Colonic mucosa (tissue), 4 donors: ENCODE measurements around the gene ZNF234. TPM values are rescaled to one million over a fixed set of nuclear protein-coding genes. Genes with fewer than 3 reads are reported as not detected.
A peak's percentile ranks its signal among the peaks of the same experiment; 100 is the strongest.

Source experiments
- DNase-seq: peaks from one replicate; pipeline ENCODE4 v3.0.0-alpha.2; 2020
- H3K27ac ChIP-seq: fragments of 200-600 bp; one replicate; pipeline ENCODE4 v1.8.0; 2021
- H3K27me3 ChIP-seq: fragments of 200-600 bp; one replicate; pipeline ENCODE4 v1.8.0; 2021
- H3K36me3 ChIP-seq: fragments of 200-600 bp; one replicate; pipeline ENCODE4 v1.8.0; 2021
- H3K4me1 ChIP-seq: fragments of 200-600 bp; one replicate; pipeline ENCODE4 v1.8.0; 2021; ENCODE audit warnings: mild to moderate bottlenecking
- H3K4me3 ChIP-seq: fragments of 200-600 bp; one replicate; pipeline ENCODE4 v1.8.0; 2021
- H3K9ac ChIP-seq, 2 donors: one replicate each; pipeline ENCODE4 v1.7.0; 2013; ENCODE audit warnings: control low read depth in 2 of 2, low read depth in 2 of 2, low read length in 2 of 2
- H3K9me3 ChIP-seq: fragments of 200-600 bp; one replicate; pipeline ENCODE4 v1.8.0; 2021
- intact Hi-C: fragments of 100-400 bp; cut with DNase I; formaldehyde crosslinking; loops from one replicate; pipeline ENCODE4 v1.14.1; 2022
- total RNA-seq, 2 donors: library from RNA; stranded (reverse); fragmentation: NEBNext Ultra II Directional in 1 of 2; extraction: Animal tissue kit (Norgen Biotek cat#: 25700) in 1 of 2; gene quantifications; one replicate each; pipeline ENCODE4 v1.2.1, GENCODE V29; 2021
- TF ChIP-seq, protein P1 (sequence below): fragments of 200-600 bp; IDR thresholded peaks from one replicate; pipeline ENCODE4 v1.8.0; 2022; ENCODE audit warnings: antibody characterized with exemption, mild to moderate bottlenecking
- donor health status: healthy.
- donor health status: DM: no; HTN: no; CAD: no.
- donor health status: DM: no; HTN: no; CAD: no.

The ZNF234 gene
- total RNA-seq, 2 donors from 2014 or later, result 6.3 to 7.5 TPM

DNA sequence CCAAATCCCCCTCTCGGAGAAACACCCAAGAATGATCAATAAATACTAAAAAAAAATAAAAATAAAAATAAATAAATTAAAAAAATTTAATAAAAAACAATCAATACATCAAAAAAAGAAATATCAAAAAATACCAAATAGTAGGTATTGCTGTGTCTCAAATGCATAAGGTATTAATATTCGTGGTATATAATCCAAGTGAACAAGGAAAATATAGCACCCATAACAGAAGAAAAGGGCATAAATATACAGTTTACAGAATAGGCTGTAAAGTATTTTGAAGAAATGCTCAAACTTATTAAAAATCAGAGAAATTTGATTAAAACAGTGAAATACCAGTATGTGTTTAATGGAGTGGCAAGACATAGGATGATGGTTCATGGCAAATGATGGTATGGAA, 63.4 kb downstream of the ZNF234 start:
- H3K4me1 ChIP-seq, result no peaks in the 10 kb centered on the region
- no peak overlapping the region for H3K4me3 ChIP-seq
- DNase-seq, result no peak
- TF ChIP-seq, protein P1, sequence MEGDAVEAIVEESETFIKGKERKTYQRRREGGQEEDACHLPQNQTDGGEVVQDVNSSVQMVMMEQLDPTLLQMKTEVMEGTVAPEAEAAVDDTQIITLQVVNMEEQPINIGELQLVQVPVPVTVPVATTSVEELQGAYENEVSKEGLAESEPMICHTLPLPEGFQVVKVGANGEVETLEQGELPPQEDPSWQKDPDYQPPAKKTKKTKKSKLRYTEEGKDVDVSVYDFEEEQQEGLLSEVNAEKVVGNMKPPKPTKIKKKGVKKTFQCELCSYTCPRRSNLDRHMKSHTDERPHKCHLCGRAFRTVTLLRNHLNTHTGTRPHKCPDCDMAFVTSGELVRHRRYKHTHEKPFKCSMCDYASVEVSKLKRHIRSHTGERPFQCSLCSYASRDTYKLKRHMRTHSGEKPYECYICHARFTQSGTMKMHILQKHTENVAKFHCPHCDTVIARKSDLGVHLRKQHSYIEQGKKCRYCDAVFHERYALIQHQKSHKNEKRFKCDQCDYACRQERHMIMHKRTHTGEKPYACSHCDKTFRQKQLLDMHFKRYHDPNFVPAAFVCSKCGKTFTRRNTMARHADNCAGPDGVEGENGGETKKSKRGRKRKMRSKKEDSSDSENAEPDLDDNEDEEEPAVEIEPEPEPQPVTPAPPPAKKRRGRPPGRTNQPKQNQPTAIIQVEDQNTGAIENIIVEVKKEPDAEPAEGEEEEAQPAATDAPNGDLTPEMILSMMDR, result no peak
- no peak overlapping the region for H3K27ac ChIP-seq
- H3K9ac ChIP-seq, result no peak overlapping the region
- no peaks in the 10 kb centered on the region for H3K36me3 ChIP-seq
- no peaks in the 10 kb centered on the region for H3K9me3 ChIP-seq
- no peaks in the 10 kb centered on the region for H3K27me3 ChIP-seq
- intact Hi-C loops, result loop anchor here (5.0 kb wide), 1 partner anchor 103 kb away; the partner anchor contains the start of gene ZNF235

DNA sequence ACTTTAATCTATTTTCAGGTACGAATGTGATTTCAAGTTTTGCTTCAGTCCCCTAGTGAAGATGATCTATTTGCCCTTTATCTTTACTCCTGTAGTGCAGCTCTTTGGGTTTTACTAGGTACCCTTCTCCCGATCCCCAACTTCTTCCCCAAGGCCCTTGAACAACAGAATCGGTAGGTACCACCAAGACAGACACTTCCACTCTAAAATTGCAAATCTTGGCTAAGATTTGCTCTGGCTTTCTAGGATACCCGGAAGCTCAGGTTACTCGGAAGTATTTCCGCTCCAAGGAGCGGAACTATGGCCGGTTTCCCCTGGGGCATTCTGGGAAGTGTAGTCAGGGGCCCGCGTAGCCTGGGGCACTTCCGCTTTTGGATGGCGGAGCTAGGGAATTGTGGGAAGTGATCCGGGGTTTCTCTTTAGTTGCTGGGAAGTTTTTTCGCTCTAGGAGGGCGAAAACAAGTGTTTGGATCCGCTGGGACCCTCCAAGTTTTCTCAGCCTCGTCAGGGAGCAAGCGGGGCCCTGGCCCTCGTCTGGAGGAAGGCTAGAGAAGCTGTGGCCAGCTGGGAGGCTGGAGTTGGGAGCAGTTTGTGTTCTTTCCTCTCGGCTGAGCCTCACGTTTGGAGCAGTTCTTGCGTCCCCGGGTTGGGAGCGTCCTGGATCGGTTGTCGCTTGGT, 65.9 kb downstream of the ZNF234 start:
- Histone ChIP-seq H3K4me1 (no peaks in the 10 kb centered on the region), H3K27me3 (no peaks in the 10 kb centered on the region), H3K36me3 (no peaks in the 10 kb centered on the region), H3K9me3 (no peaks in the 10 kb centered on the region), H3K27ac (peak overlapping the region; percentile 69), H3K9ac (peak overlapping the region; percentile 77 to 94), H3K4me3 (peak overlapping the region; percentile 61)
- peak; percentile 94 for DNase-seq
- intact Hi-C loops, result loop anchor here (5.0 kb wide), 1 partner anchor 100 kb away; the partner anchor contains the start of gene ZNF235
- TF ChIP-seq, protein P1, result no peak

Other genes with a start within 250 kb of the ZNF234 start
- 1 to 10 TPM; 8.1 to 8.7 TPM for gene ZNF45, start 206.3 kb upstream of the ZNF234 start, total RNA-seq
- 1 to 10 TPM; 2.0 to 2.1 TPM for gene ZNF221, start 190.3 kb upstream of the ZNF234 start, total RNA-seq
- 1 to 10 TPM; 5.6 to 6.1 TPM for gene ZNF155, start 157.4 kb upstream of the ZNF234 start, total RNA-seq
- gene ZNF230, start 138.6 kb upstream of the ZNF234 start, total RNA-seq, result 1 to 10 TPM; 2.3 to 2.9 TPM
- 1 to 10 TPM; 1.2 to 2.4 TPM for gene ZNF222, start 116.2 kb upstream of the ZNF234 start, total RNA-seq
- 1 to 10 TPM; 5.1 to 5.5 TPM for gene ZNF223, start 89.5 kb upstream of the ZNF234 start, total RNA-seq
- 1 to 10 TPM; 1.2 to 1.4 TPM for gene ZNF284, start 69.4 kb upstream of the ZNF234 start, total RNA-seq
- gene ZNF224, start 47.2 kb upstream of the ZNF234 start, total RNA-seq, result 10 to 100 TPM; 19.8 to 21.1 TPM
- 1 to 10 TPM; 2.8 TPM for gene ZNF225, start 28.2 kb upstream of the ZNF234 start, total RNA-seq
- gene ZNF226, start 23.5 kb downstream of the ZNF234 start, total RNA-seq, result 10 to 100 TPM; 12.9 to 15.5 TPM
- gene ZNF227, start 71.0 kb downstream of the ZNF234 start, total RNA-seq, result 10 to 100 TPM in 1 of 2 donors, 1 to 10 TPM in 1; 9.9 to 12.3 TPM
- 1 to 10 TPM in 1 of 2 donors, under 1 TPM in 1; 0.44 to 1.0 TPM for gene ZNF233, start 118.3 kb downstream of the ZNF234 start, total RNA-seq
- 1 to 10 TPM; 3.1 to 5.4 TPM for gene ZNF235, start 163.5 kb downstream of the ZNF234 start, total RNA-seq
- 1 to 10 TPM; 3.0 to 4.4 TPM for gene ZNF112, start 215.1 kb downstream of the ZNF234 start, total RNA-seq